Type B pancreatic cell (in vitro differentiated cells): ENCODE results near the gene ATP6V0E2. TPM values are rescaled to one million over a fixed set of nuclear protein-coding genes. Genes with fewer than 3 reads are reported as not detected.

Experiments used
- DNase-seq: peaks from one replicate; pipeline ENCODE4 v3.0.0; 2021; ENCODE audit warnings: mixed read lengths; ENCODE audit not compliant: unreplicated experiment; ENCODE audit errors: extremely low spot score
- H3K27ac Mint-ChIP-seq: 2 replicates; pipeline ENCODE4 v1.8.0; 2021; ENCODE audit warnings: mild to moderate bottlenecking, mixed read lengths
- H3K27me3 Mint-ChIP-seq: 2 replicates; pipeline ENCODE4 v1.8.0; 2021; ENCODE audit warnings: mixed read lengths
- H3K36me3 Mint-ChIP-seq: 2 replicates; pipeline ENCODE4 v1.8.0; 2021; ENCODE audit warnings: mixed read lengths
- H3K4me1 Mint-ChIP-seq: one replicate; pipeline ENCODE4 v1.8.0; 2021; ENCODE audit warnings: mixed read lengths; ENCODE audit not compliant: unreplicated experiment
- H3K4me3 Mint-ChIP-seq: 2 replicates; pipeline ENCODE4 v1.8.0; 2021; ENCODE audit warnings: mild to moderate bottlenecking, mixed read lengths
- H3K9me3 Mint-ChIP-seq: 2 replicates; pipeline ENCODE4 v1.8.0; 2021; ENCODE audit warnings: mixed read lengths
- CTCF ChIP-seq: fragments of 200-600 bp; sonication (generic); conservative IDR thresholded peaks from 2 replicates; pipeline ENCODE4 v1.5.0; 2021; ENCODE audit warnings: antibody characterized with exemption, mild to moderate bottlenecking
- total RNA-seq: library from RNA; stranded (reverse); gene quantifications from 2 replicates; pipeline ENCODE4 v1.2.1, GENCODE V29; 2021; ENCODE audit warnings: low replicate concordance

The ATP6V0E2 gene
- total RNA-seq, 1 donor from 2014 or later = 36.8 TPM

GRCh38 chr7:149844445-149844844, 29.3 kb upstream of the ATP6V0E2 start:
- no peaks in the 10 kb centered on the region for H3K9me3 Mint-ChIP-seq
- peaks cover 4% of the 10 kb centered on the region for H3K4me1 Mint-ChIP-seq

DNA sequence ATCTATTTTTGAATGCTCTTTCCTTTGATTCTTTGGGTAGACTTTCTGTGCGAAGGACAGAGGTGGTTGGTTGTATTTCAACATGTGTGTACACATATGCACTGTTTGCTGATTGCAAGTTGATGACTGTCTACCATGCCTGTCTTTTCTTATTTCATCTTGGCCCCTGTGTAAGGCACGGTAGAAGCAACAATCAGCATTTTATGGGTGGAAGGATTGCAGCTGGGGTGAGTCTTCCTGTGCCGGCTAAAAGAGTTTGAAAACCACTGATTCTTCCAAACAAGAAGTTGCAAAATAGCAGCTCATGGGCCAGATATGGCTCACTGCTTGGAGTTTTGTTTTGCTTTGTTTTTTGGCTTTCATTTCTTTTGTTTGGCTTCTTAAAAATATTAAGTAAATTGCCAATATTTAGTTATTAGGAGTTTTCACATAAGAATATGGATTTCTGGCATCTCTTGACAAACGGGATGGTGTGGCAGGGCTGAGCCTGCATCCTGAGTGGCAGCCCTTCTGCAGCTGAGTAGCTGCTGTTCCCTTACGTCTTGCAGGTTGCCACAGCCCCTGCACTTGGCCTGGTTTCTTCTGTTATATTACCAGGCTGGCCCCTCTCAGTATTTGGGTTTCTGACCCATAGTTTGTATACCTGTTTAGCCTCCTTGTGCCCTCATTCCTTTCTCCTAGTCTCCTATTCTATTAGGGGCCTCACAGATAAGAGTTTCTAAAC, 28.4 kb upstream of the ATP6V0E2 start:
- Mint-ChIP-seq H3K4me3 (no peak overlapping the region), H3K4me1 (no peaks in the 10 kb centered on the region), H3K36me3 (no peaks in the 10 kb centered on the region), H3K27me3 (no peaks in the 10 kb centered on the region), H3K27ac (no peak overlapping the region), H3K9me3 (no peaks in the 10 kb centered on the region)
- DNase-seq = no peak
- TF ChIP-seq CTCF = no peak

More at GRCh38 chr7:149844445-149844844, 29.3 kb upstream of the ATP6V0E2 start:
- TF ChIP-seq CTCF = no peak
- Mint-ChIP-seq H3K4me3 (no peak overlapping the region), H3K27ac (no peak overlapping the region), H3K27me3 (no peaks in the 10 kb centered on the region), H3K36me3 (no peaks in the 10 kb centered on the region)
- DNase-seq = no peak

DNA sequence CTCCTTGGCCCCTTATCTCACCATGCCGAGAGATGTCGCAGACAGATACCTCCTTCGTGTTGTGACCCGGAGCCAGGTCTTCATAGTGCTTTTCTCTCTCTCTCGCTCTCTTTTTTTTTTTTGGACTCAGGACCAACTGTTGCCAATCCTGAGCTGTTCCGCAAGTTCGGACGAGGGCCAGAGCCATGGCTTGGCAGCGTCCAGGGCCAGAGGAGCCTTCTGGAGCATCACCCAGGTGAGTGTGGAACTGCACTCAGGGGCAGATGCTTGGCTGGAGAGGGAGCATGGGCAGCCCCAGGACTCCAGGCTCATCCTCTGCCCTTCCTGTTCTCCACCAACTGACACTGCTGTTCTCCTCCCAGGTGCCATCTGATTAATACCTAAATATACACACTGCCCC, 27.7 kb upstream of the ATP6V0E2 start:
- DNase-seq = no peak
- Mint-ChIP-seq H3K4me1 (no peaks in the 10 kb centered on the region), H3K4me3 (no peak overlapping the region), H3K36me3 (no peaks in the 10 kb centered on the region), H3K27me3 (no peaks in the 10 kb centered on the region), H3K27ac (no peak overlapping the region), H3K9me3 (no peaks in the 10 kb centered on the region)
- TF ChIP-seq CTCF = no peak

DNA sequence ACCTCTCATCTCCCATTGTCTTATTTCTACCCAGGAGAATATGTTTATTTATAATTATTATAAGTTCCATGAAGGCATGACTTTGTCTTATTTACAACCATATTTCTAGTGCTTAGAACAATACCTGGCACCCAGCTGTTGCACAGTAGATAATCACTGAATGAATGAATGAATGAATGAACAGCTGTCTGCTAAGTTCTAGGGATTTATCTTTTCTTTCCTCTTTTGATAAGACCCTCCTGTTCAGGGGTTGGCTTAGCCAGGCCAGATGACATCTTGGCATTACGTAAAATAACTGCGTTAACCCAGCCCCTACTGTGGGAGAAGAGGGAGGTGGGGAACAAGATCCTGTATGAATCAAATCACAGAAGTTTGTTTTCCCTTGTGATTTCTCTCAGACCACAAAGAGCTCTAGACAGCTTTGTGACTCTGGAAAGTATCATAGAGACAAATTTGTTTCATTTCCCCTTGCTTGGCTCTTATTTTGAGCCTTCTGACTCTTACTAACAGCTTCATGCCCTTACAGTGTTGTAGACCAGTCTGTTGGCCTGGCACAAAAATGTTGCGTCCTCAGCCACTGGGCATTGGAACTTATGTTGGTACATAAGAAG, 27.2 kb upstream of the ATP6V0E2 start:
- Mint-ChIP-seq H3K4me3 (no peak overlapping the region), H3K4me1 (no peaks in the 10 kb centered on the region), H3K36me3 (no peaks in the 10 kb centered on the region), H3K9me3 (no peaks in the 10 kb centered on the region), H3K27me3 (no peaks in the 10 kb centered on the region), H3K27ac (no peak overlapping the region)
- no peak for TF ChIP-seq CTCF
- no peak for DNase-seq

- H3K9me3 Mint-ChIP-seq = no peaks in the 10 kb centered on the region
- H3K4me3 Mint-ChIP-seq = no peak overlapping the region
- H3K27me3 Mint-ChIP-seq = no peaks in the 10 kb centered on the region
- no peaks in the 10 kb centered on the region for H3K36me3 Mint-ChIP-seq
- H3K4me1 Mint-ChIP-seq = peaks cover 4% of the 10 kb centered on the region
- H3K27ac Mint-ChIP-seq = no peak overlapping the region
- no peak for TF ChIP-seq CTCF
- no peak for DNase-seq
Measured at GRCh38 chr7:149849174-149849573, 24.6 kb upstream of the ATP6V0E2 start.
